B cell (primary cell): ENCODE data around the gene GCHFR. TPM values are rescaled to one million over a fixed set of nuclear protein-coding genes. Genes with fewer than 3 reads are reported as not detected.

Source experiments
- ATAC-seq: fragments of 200-7000 bp; cut with Tn5 transposase; one replicate; pipeline ENCODE4 v1.10.0; 2021; ENCODE audit warnings: low read depth, mild to moderate bottlenecking, moderate number of reproducible peaks, moderate library complexity
- CTCF ChIA-PET: fragments of 350-600 bp; sonication (Branson Sonifier 250); formaldehyde crosslinking; loops from one replicate; lab custom pipeline; 2021; ENCODE audit warnings: antibody characterized with exemption, inconsistent platforms; lab: Charles Lee
- POLR2A ChIA-PET: fragments of 350-600 bp; sonication (Branson Sonifier 250); formaldehyde crosslinking; loops from one replicate; lab custom pipeline; 2021; ENCODE audit warnings: antibody characterized with exemption; lab: Charles Lee
- DNase-seq: peaks from one replicate; pipeline ENCODE4 v3.0.0; 2013
- H2AFZ ChIP-seq: 2 replicates; pipeline ENCODE4 v1.6.1; 2012; ENCODE audit warnings: mild to moderate bottlenecking, low read depth, low read length; ENCODE audit not compliant: insufficient read depth, poor library complexity, severe bottlenecking
- H3K27ac ChIP-seq, 2 donors: 1 replicate in 1 of 2; 2 replicates in 1 of 2; pipeline ENCODE4 v1.5.1; 2012 to 2013; ENCODE audit warnings: low read length in 2 of 2, mild to moderate bottlenecking in 2 of 2, moderate library complexity in 1 of 2
- H3K27me3 ChIP-seq, 4 experiments: fragments of 200-600 bp in 1 of 4; sonication (generic) in 1 of 4; replicated peaks in 1 of 4; 1 replicate in 2 of 4; 2 replicates in 2 of 4; pipeline versions ENCODE4 v1.6.1 to v1.7.0; 2013 to 2016; ENCODE audit warnings: low read length in 3 of 4, mild to moderate bottlenecking in 2 of 4, mixed read lengths in 1 of 4, moderate library complexity in 1 of 4; ENCODE audit not compliant: insufficient read depth in 4 of 4, control insufficient read depth in 3 of 4; ENCODE audit errors: control extremely low read depth in 1 of 4
- H3K36me3 ChIP-seq, 2 experiments: replicated peaks in 1 of 2; 1 replicate in 1 of 2; 2 replicates in 1 of 2; pipeline versions ENCODE4 v1.6.1 to v1.7.1; 2013; ENCODE audit warnings: low read length in 1 of 2; ENCODE audit not compliant: insufficient read depth in 2 of 2, control insufficient read depth in 1 of 2; ENCODE audit errors: control extremely low read depth in 1 of 2, extremely low read depth in 1 of 2
- H3K4me1 ChIP-seq, 2 donors: fragments of 200-600 bp in 1 of 2; sonication (generic) in 1 of 2; 1 replicate in 1 of 2; 2 replicates in 1 of 2; pipeline versions ENCODE4 v1.5.1 to v1.6.1; 2013 to 2017; ENCODE audit warnings: low read length in 2 of 2; ENCODE audit not compliant: control insufficient read depth in 2 of 2, insufficient read depth in 2 of 2
- H3K4me2 ChIP-seq: replicated peaks from 2 replicates; pipeline ENCODE3; 2012; ENCODE audit warnings: mild to moderate bottlenecking, low read depth, low read length; ENCODE audit not compliant: poor library complexity, severe bottlenecking
- H3K4me3 ChIP-seq, 5 experiments: fragments of 200-600 bp in 1 of 5; sonication (generic) in 1 of 5; 1 replicate in 3 of 5; 2 replicates in 2 of 5; pipeline versions ENCODE4 v1.5.1 to v1.7.0; 2011 to 2016; ENCODE audit warnings: low read length in 4 of 5, mild to moderate bottlenecking in 4 of 5, low read depth in 2 of 5, control low read depth in 1 of 5, moderate library complexity in 1 of 5; ENCODE audit not compliant: insufficient read depth in 1 of 5; ENCODE audit errors: control extremely low read depth in 1 of 5, extremely low read depth in 1 of 5
- H3K79me2 ChIP-seq: fragments of 200-600 bp; sonication (generic); one replicate; pipeline ENCODE4 v1.6.0; 2016; ENCODE audit warnings: low read length; ENCODE audit not compliant: control insufficient read depth, insufficient read depth
- H3K9ac ChIP-seq: fragments of 200-600 bp; sonication (generic); 2 replicates; pipeline ENCODE4 v1.6.1; 2017; ENCODE audit warnings: mild to moderate bottlenecking, low read length, moderate library complexity
- H3K9me3 ChIP-seq, 3 donors: one replicate each; pipeline versions ENCODE4 v1.6.1 to v1.7.1; 2013; ENCODE audit warnings: low read length in 2 of 3; ENCODE audit not compliant: control insufficient read depth in 2 of 3, insufficient read depth in 1 of 3; ENCODE audit errors: control extremely low read depth in 1 of 3
- H4K20me1 ChIP-seq: 2 replicates; pipeline ENCODE4 v1.6.0; 2012; ENCODE audit warnings: mild to moderate bottlenecking, low read length; ENCODE audit not compliant: insufficient read depth, control insufficient read depth, poor library complexity, severe bottlenecking
- H3K27ac Mint-ChIP-seq: one replicate; pipeline ENCODE4 v1.8.0; 2021; ENCODE audit warnings: mixed read lengths
- H3K27me3 Mint-ChIP-seq: one replicate; pipeline ENCODE4 v1.8.0; 2021; ENCODE audit warnings: mixed read lengths
- H3K4me1 Mint-ChIP-seq: one replicate; pipeline ENCODE4 v1.8.0; 2021; ENCODE audit warnings: mixed read lengths
- H3K4me3 Mint-ChIP-seq: one replicate; pipeline ENCODE4 v1.8.0; 2021; ENCODE audit warnings: mixed read lengths
- H3K9me3 Mint-ChIP-seq: one replicate; pipeline ENCODE4 v1.8.0; 2022; ENCODE audit warnings: mixed read lengths; ENCODE audit not compliant: insufficient read depth
- CTCF ChIP-seq: fragments of 200-600 bp; IDR thresholded peaks from one replicate; pipeline ENCODE4 v1.8.0; 2022; ENCODE audit warnings: antibody characterized with exemption, mild to moderate bottlenecking
- EZH2 ChIP-seq: IDR thresholded peaks from 2 replicates; pipeline ENCODE4 v1.6.1; 2012; ENCODE audit warnings: borderline replicate concordance, low read depth, mild to moderate bottlenecking, moderate library complexity, low read length; ENCODE audit not compliant: insufficient read depth, poor library complexity, severe bottlenecking
- WGBS: methylation state at CpG from one replicate; pipeline ENCODE4 v1.1.5; 2013; ENCODE audit warnings: missing lambda C conversion rate; ENCODE audit not compliant: insufficient coverage; 5-methylcytosine and 5-hydroxymethylcytosine counted together
- intact Hi-C: fragments of 100-400 bp; cut with micrococcal nuclease; formaldehyde crosslinking; loops from one replicate; pipeline ENCODE4 v1.10.0; 2022
- polyA plus RNA-seq: library from polyadenylated mRNA; depleted of rRNA; stranded (reverse); fragments of >200 nt; gene quantifications from 2 replicates; pipeline ENCODE4 v1.2.3, GENCODE V29; 2012
- total RNA-seq, 2 donors: library from RNA; stranded (reverse); fragments of 120-200 nt in 1 of 2; gene quantifications; 1 replicate in 1 of 2; 2 replicates in 1 of 2; pipeline versions ENCODE4 v1.2.3 to v1.2.4, GENCODE V29; 2013 to 2022

GCHFR gene
- total and polyA plus RNA-seq, 2 donors (not counting 1 experiment from before 2014, with no cell fraction given), result 14.3 to 23.7 TPM

GRCh38 chr15:40776537-40777141 lies 12.8 kb downstream of the GCHFR start:
- TF ChIP-seq CTCF, result no peak
- no peak for TF ChIP-seq EZH2
- no peak for ATAC-seq
- H3K4me1 Mint-ChIP-seq, result peaks cover 8% of the 10 kb centered on the region
- no peak for DNase-seq
- Histone ChIP-seq H3K27me3 (no peaks in the 10 kb centered on the region), H3K4me2 (no peak overlapping the region), H3K27ac (no peak overlapping the region), H3K9me3 (no peaks in the 10 kb centered on the region), H3K36me3 (peaks cover 0 to 59% of the 10 kb centered on the region in 2 experiments), H2AFZ (no peak overlapping the region), H3K79me2 (peaks cover 12% of the 10 kb centered on the region), H3K4me3 (no peak overlapping the region), H4K20me1 (no peaks in the 10 kb centered on the region), H3K4me1 (peaks cover 6 to 11% of the 10 kb centered on the region in 2 donors), H3K9ac (no peak overlapping the region)
- H3K27me3 Mint-ChIP-seq, result no peaks in the 10 kb centered on the region
- H3K9me3 Mint-ChIP-seq, result no peaks in the 10 kb centered on the region
- no peak overlapping the region for H3K4me3 Mint-ChIP-seq
- POLR2A ChIA-PET, result interaction anchor here (0.7 to 1.1 kb wide), 3 partner anchors 12 to 685 kb away, joined by 4 to 9 read pairs (median 4); partner anchors contain the start of gene GCHFR
- 95% methylated on average over 11 of the region's 11 CpGs for whole genome bisulfite sequencing
- no peak overlapping the region for H3K27ac Mint-ChIP-seq
- CTCF ChIA-PET, result interaction anchor here (1.3 to 8.1 kb wide), 4 partner anchors 10 to 240 kb away, joined by 3 to 177 read pairs (median 5); no protein-coding TSS in a partner anchor
- intact Hi-C loops, result no loop called here
